Upper lobe of left lung (tissue), 4 donors: ENCODE measurements around the gene BBC3.

Experiments
- EP300 ChIP-seq, 4 donors: sonication (generic); formaldehyde crosslinking; IDR thresholded peaks; one replicate each; pipeline ENCODE4 v1.5.1; 2017; ENCODE audit warnings: antibody characterized with exemption in 4 of 4, control low read depth in 2 of 4
- POLR2A ChIP-seq, 4 donors: fragments of 450-650 bp; IDR thresholded peaks; one replicate each; pipeline ENCODE4 v1.5.1; 2016 to 2017; ENCODE audit warnings: antibody characterized with exemption in 4 of 4, mild to moderate bottlenecking in 2 of 4
- POLR2AphosphoS5 ChIP-seq, 2 donors: sonication (generic); formaldehyde crosslinking; IDR thresholded peaks; one replicate each; pipeline ENCODE4 v1.5.1; 2017; ENCODE audit warnings: antibody characterized with exemption in 2 of 2
- TF ChIP-seq, protein P1 (sequence below), 6 experiments: fragments of 450-650 bp in 4 of 6; fragments of 200-600 bp in 2 of 6; sonication (generic) in 2 of 6; IDR thresholded peaks; one replicate each; pipeline ENCODE4 v1.5.1; 2016 to 2019; ENCODE audit warnings: antibody characterized with exemption in 6 of 6

DNA sequence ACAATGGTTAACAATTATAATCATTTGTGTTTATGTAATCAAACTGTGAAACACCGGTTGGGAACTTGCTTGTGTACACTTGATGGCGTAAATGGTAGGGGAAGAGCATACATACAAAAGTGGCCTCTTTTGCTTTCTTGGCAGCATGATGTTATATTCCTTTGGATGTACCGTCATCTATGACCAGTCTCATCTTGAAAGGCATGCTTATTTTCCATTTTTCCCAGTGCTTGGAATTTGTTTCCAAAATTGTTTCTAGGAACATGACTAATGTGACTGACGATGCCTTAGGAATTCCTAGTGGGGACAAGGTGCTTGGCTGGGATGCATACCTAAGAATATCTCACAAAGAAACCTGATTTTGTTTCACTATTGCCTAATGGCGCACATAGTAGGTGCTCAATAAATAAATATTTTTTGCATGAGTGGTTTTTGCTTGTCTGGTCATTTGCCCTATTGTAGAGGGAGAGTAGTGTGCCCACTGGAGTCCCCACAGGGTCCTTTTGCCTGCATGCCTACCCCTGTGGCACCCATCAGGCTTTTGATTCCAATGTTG, 54.9 kb downstream of the BBC3 start:
- TF ChIP-seq, protein P1, sequence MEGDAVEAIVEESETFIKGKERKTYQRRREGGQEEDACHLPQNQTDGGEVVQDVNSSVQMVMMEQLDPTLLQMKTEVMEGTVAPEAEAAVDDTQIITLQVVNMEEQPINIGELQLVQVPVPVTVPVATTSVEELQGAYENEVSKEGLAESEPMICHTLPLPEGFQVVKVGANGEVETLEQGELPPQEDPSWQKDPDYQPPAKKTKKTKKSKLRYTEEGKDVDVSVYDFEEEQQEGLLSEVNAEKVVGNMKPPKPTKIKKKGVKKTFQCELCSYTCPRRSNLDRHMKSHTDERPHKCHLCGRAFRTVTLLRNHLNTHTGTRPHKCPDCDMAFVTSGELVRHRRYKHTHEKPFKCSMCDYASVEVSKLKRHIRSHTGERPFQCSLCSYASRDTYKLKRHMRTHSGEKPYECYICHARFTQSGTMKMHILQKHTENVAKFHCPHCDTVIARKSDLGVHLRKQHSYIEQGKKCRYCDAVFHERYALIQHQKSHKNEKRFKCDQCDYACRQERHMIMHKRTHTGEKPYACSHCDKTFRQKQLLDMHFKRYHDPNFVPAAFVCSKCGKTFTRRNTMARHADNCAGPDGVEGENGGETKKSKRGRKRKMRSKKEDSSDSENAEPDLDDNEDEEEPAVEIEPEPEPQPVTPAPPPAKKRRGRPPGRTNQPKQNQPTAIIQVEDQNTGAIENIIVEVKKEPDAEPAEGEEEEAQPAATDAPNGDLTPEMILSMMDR (IDR thresholded peaks at IDR 0.05): no peak
- no peak for TF ChIP-seq EP300 (IDR thresholded peaks at IDR 0.05)
- TF ChIP-seq POLR2A (IDR thresholded peaks at IDR 0.05): no peak
- TF ChIP-seq POLR2AphosphoS5 (IDR thresholded peaks at IDR 0.05): no peak
